ENCODE measurements around the gene CENPW.

Gene CENPW

GRCh38 chr6:126372626-126373025 is 32.7 kb downstream of the CENPW start:
- H3K4me3 ChIP-seq (ENCODE audit: low read depth, low read length), result no peak overlapping the region
- no peak for TF ChIP-seq CTCF (IDR thresholded peaks at IDR 0.05; ENCODE audit: borderline replicate concordance, insufficient read depth, low read depth, low read length)

GRCh38 chr6:126373344-126373743 is 33.4 kb downstream of the CENPW start:
- no peak overlapping the region for H3K4me3 ChIP-seq (ENCODE audit: low read depth, low read length)
- no peak for TF ChIP-seq CTCF (IDR thresholded peaks at IDR 0.05; ENCODE audit: borderline replicate concordance, insufficient read depth, low read depth, low read length)

- no peak for TF ChIP-seq CTCF (IDR thresholded peaks at IDR 0.05; ENCODE audit: borderline replicate concordance, insufficient read depth, low read depth, low read length)
- H3K4me3 ChIP-seq (ENCODE audit: low read depth, low read length), result no peak overlapping the region
These were observed 34.5 kb downstream of the CENPW start for GRCh38 chr6:126374372-126374771.

GRCh38 chr6:126376682-126377081 is 36.8 kb downstream of the CENPW start:
- no peak for TF ChIP-seq CTCF (IDR thresholded peaks at IDR 0.05; ENCODE audit: borderline replicate concordance, insufficient read depth, low read depth, low read length)
- H3K4me3 ChIP-seq (ENCODE audit: low read depth, low read length), result no peak overlapping the region

GRCh38 chr6:126377594-126378153 is 37.8 kb downstream of the CENPW start:
- no peak overlapping the region for H3K4me3 ChIP-seq (ENCODE audit: low read depth, low read length)
- no peak for TF ChIP-seq CTCF (IDR thresholded peaks at IDR 0.05; ENCODE audit: borderline replicate concordance, insufficient read depth, low read depth, low read length)

- no peak for TF ChIP-seq CTCF (IDR thresholded peaks at IDR 0.05; ENCODE audit: borderline replicate concordance, insufficient read depth, low read depth, low read length)
- H3K4me3 ChIP-seq (ENCODE audit: low read depth, low read length), result no peak overlapping the region
These were observed 40.2 kb downstream of the CENPW start for GRCh38 chr6:126380072-126380583.

- no peak for TF ChIP-seq CTCF (IDR thresholded peaks at IDR 0.05; ENCODE audit: borderline replicate concordance, insufficient read depth, low read depth, low read length)
- no peak overlapping the region for H3K4me3 ChIP-seq (ENCODE audit: low read depth, low read length)
These were observed 41.6 kb downstream of the CENPW start for GRCh38 chr6:126381498-126381897.
